ENCODE data around the gene EXOC6B.

- TF ChIP-seq CTCF (IDR thresholded peaks at IDR 0.05) (no peak), POLR2A (IDR thresholded peaks at IDR 0.05) (no peak), POLR2AphosphoS5 (IDR thresholded peaks at IDR 0.05) (no peak), EP300 (IDR thresholded peaks at IDR 0.05) (no peak)
Observed at GRCh38 chr2:72665448-72665847, 160.4 kb downstream of the EXOC6B start.

Data from suprapubic skin (tissue), 4 donors.